Uterus (tissue), 4 donors: ENCODE results near the gene NFATC1. TPM values are rescaled to one million over a fixed set of nuclear protein-coding genes. Genes with fewer than 3 reads are reported as not detected.
A peak's percentile ranks its signal among the peaks of the same experiment; 100 is the strongest.

ENCODE experiments used
- DNase-seq, 2 donors: peaks; one replicate each; pipeline ENCODE4 v3.0.0-alpha.2; 2019 to 2020
- H3K27ac ChIP-seq, 2 donors: fragments of 200-600 bp; sonication (generic); 1 replicate in 1 of 2; 2 replicates in 1 of 2; pipeline ENCODE4 v1.5.1; 2016 to 2018
- H3K27me3 ChIP-seq, 2 donors: fragments of 200-600 bp; sonication (generic); one replicate each; pipeline ENCODE4 v1.5.1; 2018 to 2019; ENCODE audit warnings: control low read depth in 1 of 2
- H3K36me3 ChIP-seq, 2 donors: fragments of 200-600 bp; sonication (generic); one replicate each; pipeline ENCODE4 v1.5.1; 2019; ENCODE audit warnings: control low read depth in 1 of 2
- H3K4me1 ChIP-seq, 2 donors: fragments of 200-600 bp; sonication (generic); one replicate each; pipeline ENCODE4 v1.5.1; 2018 to 2019; ENCODE audit warnings: control low read depth in 1 of 2
- H3K4me3 ChIP-seq, 2 donors: fragments of 200-600 bp; sonication (generic); 1 replicate in 1 of 2; 2 replicates in 1 of 2; pipeline ENCODE4 v1.5.1; 2018 to 2019; ENCODE audit warnings: mild to moderate bottlenecking in 1 of 2
- H3K9me3 ChIP-seq, 2 donors: fragments of 200-600 bp; sonication (generic); one replicate each; pipeline ENCODE4 v1.5.1; 2019; ENCODE audit warnings: control low read depth in 1 of 2
- POLR2A ChIP-seq, 2 donors: fragments of 450-650 bp; IDR thresholded peaks; one replicate each; pipeline ENCODE4 v1.6.1; 2016; ENCODE audit warnings: antibody characterized with exemption in 2 of 2, mild to moderate bottlenecking in 1 of 2, moderate library complexity in 1 of 2
- intact Hi-C: fragments of 100-400 bp; cut with DNase I; formaldehyde crosslinking; loops from one replicate; pipeline ENCODE4 v1.15.1; 2023; ENCODE audit warnings: low total_unique reads
- total RNA-seq, 4 donors: library from RNA; depleted of rRNA in 3 of 4; stranded (reverse); fragments of >200 nt in 3 of 4; gene quantifications; one replicate each; pipeline versions ENCODE4 v1.1.0 to v1.2.4, GENCODE V29; 2014 to 2023
- TF ChIP-seq, protein P1 (sequence below), 4 experiments: fragments of 200-600 bp in 2 of 4; fragments of 450-650 bp in 2 of 4; sonication (generic) in 2 of 4; IDR thresholded peaks; one replicate each; pipeline ENCODE4 v1.5.1; 2016 to 2019; ENCODE audit warnings: antibody characterized with exemption in 4 of 4, mild to moderate bottlenecking in 2 of 4, moderate library complexity in 1 of 4
- donor health status: DM: yes; HTN: yes; CAD: no.

NFATC1 gene
- total RNA-seq, 4 donors from 2014 or later, result 9.2 to 25.1 (median 14.6) TPM

DNA sequence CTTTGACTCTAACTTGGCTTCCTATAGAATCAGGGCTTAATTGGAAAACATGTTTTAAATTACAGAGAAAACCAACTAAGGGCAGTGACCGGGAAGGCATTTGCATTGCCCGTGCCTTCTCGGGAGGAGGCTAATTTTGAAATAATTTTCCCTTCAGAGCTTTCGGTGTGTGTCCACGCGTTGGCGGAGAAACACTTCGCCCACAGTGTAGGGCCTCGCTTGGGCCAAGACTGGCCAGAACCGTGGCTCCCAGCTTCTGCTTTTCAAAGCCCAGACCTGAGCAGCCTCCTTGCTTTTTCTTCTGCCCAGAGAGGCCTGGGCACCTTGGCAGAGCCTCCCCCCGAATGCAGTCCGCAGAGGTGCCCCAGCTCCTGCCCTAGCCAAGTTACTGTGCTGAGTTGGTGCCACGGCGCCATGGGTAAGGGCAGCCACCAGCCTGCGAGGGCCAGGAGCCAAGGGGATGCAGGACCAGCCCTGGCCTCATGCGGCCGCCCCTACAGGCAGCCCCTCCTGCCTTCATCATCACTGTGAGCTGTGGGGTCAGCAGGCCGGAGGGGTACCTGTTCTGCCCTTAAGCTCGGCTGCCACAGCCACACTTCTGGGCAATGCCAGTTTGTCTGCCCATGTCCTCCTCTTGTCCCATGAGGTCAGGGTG is 57.4 kb downstream of the NFATC1 start:
- DNase-seq, result no peak
- H3K27ac ChIP-seq, result no peak overlapping the region
- H3K27me3 ChIP-seq, result no peaks in the 10 kb centered on the region
- intact Hi-C loops, result no loop called here
- H3K36me3 ChIP-seq, result no peaks in the 10 kb centered on the region
- TF ChIP-seq, protein P1, sequence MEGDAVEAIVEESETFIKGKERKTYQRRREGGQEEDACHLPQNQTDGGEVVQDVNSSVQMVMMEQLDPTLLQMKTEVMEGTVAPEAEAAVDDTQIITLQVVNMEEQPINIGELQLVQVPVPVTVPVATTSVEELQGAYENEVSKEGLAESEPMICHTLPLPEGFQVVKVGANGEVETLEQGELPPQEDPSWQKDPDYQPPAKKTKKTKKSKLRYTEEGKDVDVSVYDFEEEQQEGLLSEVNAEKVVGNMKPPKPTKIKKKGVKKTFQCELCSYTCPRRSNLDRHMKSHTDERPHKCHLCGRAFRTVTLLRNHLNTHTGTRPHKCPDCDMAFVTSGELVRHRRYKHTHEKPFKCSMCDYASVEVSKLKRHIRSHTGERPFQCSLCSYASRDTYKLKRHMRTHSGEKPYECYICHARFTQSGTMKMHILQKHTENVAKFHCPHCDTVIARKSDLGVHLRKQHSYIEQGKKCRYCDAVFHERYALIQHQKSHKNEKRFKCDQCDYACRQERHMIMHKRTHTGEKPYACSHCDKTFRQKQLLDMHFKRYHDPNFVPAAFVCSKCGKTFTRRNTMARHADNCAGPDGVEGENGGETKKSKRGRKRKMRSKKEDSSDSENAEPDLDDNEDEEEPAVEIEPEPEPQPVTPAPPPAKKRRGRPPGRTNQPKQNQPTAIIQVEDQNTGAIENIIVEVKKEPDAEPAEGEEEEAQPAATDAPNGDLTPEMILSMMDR (IDR thresholded peaks at IDR 0.05), result no peak
- TF ChIP-seq POLR2A (IDR thresholded peaks at IDR 0.05), result no peak
- peaks cover 0 to 2% of the 10 kb centered on the region in 2 donors for H3K4me1 ChIP-seq
- no peak overlapping the region for H3K4me3 ChIP-seq
- H3K9me3 ChIP-seq, result no peaks in the 10 kb centered on the region

DNA sequence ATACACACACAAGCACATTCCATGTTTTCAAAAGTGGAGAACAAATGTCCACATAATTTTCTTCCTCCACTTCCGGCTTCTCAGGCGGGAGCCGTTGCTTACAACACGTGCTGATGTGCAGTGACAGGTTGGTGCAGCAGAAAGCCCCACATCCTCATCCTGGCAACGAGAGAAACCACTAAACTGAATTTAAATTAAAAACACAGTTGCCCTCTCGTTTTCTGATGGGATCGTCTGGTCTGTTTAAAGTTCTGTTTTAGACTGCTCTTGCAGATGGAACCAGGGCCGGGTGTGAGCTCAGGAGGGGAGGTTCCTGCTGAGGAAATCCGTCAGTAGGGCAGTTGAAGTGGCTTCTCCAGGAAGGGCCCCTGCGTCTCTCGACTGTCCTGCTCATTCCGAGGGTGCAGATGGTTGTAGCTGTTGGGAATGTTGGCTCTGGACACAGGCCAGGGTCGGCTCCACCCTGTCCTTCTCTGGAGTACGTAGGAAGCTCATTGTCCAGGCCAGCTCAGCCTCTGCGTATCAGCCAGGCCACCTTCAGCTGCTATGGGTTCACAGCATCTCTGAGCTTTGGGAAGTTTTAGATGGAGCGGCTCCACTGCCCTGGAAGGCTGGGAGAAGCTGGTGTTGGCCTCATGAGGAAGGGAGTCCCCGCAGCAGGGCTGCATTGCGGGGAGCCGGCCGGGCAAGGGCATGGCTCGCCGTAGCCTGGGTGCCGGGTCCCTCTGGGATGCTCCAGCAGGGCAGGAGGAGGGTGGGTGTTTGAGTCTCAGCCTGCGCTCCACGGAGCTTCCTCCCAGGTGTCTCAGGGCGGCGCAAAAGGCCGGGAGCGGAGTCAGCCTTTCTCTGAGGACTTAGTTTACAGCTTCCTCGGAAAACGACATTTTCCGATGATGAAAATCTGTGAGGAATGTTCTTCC is 58.3 kb downstream of the NFATC1 start:
- TF ChIP-seq, protein P1 (IDR thresholded peaks at IDR 0.05), result no peak
- no peak for TF ChIP-seq POLR2A (IDR thresholded peaks at IDR 0.05)
- no peaks in the 10 kb centered on the region for H3K27me3 ChIP-seq
- H3K27ac ChIP-seq, result no peak overlapping the region
- H3K9me3 ChIP-seq, result no peaks in the 10 kb centered on the region
- intact Hi-C loops, result no loop called here
- peaks cover 0 to 3% of the 10 kb centered on the region in 2 donors for H3K4me1 ChIP-seq
- H3K4me3 ChIP-seq, result no peak overlapping the region
- peak in 1 of 2 donors; percentile 38 for DNase-seq
- no peaks in the 10 kb centered on the region for H3K36me3 ChIP-seq

DNA sequence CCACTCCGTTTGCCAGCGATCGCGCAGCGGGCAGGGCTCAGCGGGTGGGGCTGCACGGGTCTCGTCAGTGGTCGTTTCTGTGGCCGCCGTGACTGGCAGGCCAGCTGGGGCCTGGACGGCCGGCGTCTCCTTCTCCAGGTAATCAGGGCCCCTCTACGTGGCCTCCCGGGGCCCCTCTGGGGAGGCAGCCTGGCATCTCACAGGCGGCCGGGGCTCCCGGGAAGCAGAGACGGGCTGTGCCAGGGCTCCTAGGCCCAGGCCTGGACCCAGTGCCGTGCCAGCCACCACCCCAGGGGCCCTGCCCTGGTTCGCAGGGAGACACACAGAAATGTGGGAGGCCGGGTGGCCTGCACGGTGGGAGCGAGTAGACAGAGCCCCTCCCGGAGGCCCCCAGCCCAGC is 59.5 kb downstream of the NFATC1 start:
- H3K27ac ChIP-seq, result no peak overlapping the region
- no peaks in the 10 kb centered on the region for H3K27me3 ChIP-seq
- no peak for DNase-seq
- intact Hi-C loops, result loop anchor here (5.0 kb wide), 1 partner anchor 58 kb away; the partner anchor contains the start of gene NFATC1
- no peak overlapping the region for H3K4me3 ChIP-seq
- TF ChIP-seq POLR2A (IDR thresholded peaks at IDR 0.05), result no peak
- TF ChIP-seq, protein P1 (IDR thresholded peaks at IDR 0.05), result no peak
- H3K9me3 ChIP-seq, result no peaks in the 10 kb centered on the region
- no peaks in the 10 kb centered on the region for H3K36me3 ChIP-seq
- peaks cover 0 to 3% of the 10 kb centered on the region in 2 donors for H3K4me1 ChIP-seq

DNA sequence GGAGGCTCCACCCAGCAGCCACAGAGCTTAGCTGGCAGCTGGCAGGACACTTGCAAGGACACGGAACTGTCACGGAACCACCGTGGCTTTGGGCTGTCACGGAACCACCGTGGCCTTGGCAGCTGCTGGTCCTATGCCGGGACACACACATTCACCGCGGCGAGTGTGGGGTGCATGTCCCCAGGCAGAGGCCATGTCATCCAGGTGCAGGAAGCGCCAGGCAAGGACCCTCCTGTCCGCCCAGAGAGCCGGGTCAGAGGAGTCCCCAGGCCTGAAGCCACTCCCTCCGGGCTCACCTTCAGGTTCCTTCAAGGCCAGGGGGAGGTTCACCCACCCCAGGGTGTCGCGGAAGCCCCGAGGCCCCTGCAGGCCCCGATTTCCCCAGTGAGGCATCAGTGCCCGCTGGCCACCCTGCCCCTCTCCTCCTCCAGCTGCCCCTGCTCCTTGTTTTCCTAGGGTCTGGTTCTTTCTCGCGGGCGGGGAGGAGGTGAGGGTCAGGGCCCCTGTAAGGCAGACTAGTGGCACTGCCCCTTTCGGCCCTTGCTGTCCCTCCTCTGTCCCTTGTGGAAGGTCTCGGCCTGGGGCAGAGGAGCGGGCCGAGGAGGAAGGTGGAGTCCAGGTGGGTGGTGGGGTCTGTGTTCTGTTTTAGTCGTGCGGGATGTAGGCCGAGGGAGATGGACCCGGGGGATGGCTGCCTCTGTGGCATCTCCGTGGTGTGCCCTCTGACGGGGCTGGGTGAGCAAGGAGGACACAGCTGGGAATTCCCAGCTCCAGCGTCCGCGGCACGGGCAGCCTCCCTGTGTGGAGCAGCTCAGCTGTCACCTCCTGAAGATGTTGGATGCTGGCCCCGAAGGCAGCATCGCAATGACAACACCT is 60.6 kb downstream of the NFATC1 start:
- no peaks in the 10 kb centered on the region for H3K27me3 ChIP-seq
- no peaks in the 10 kb centered on the region for H3K36me3 ChIP-seq
- no peaks in the 10 kb centered on the region for H3K9me3 ChIP-seq
- H3K4me1 ChIP-seq, result peaks cover 0 to 3% of the 10 kb centered on the region in 2 donors
- no peak overlapping the region for H3K27ac ChIP-seq
- intact Hi-C loops, result loop anchor here (5.0 kb wide), 1 partner anchor 59 kb away; the partner anchor contains the start of gene NFATC1
- DNase-seq, result no peak
- TF ChIP-seq, protein P1 (IDR thresholded peaks at IDR 0.05), result no peak
- TF ChIP-seq POLR2A (IDR thresholded peaks at IDR 0.05), result no peak
- H3K4me3 ChIP-seq, result no peak overlapping the region
